Muscle of leg (tissue), 16 donors: ENCODE results near the gene TIFAB. TPM values are rescaled to one million over a fixed set of nuclear protein-coding genes. Genes with fewer than 3 reads are reported as not detected.
A peak's percentile ranks its signal among the peaks of the same experiment; 100 is the strongest.
"Not testable (repeated sequence)": the region's sequence is repeated elsewhere in the genome, so short reads cannot be mapped to it uniquely, and the experiment has no call there.

Experiments used
- DNase-seq: peaks from one replicate; pipeline ENCODE4 v3.0.0; 2013
- H3K27ac ChIP-seq: one replicate; pipeline ENCODE4 v1.5.1; 2013; ENCODE audit warnings: mild to moderate bottlenecking, low read length, control low read depth
- H3K27me3 ChIP-seq: one replicate; pipeline ENCODE4 v1.6.1; 2013; ENCODE audit warnings: low read length; ENCODE audit not compliant: control insufficient read depth, insufficient read depth
- H3K36me3 ChIP-seq: one replicate; pipeline ENCODE4 v1.6.1; 2013; ENCODE audit warnings: low read length; ENCODE audit not compliant: control insufficient read depth, insufficient read depth
- H3K4me1 ChIP-seq: one replicate; pipeline ENCODE4 v1.6.1; 2013; ENCODE audit warnings: low read length; ENCODE audit not compliant: control insufficient read depth, insufficient read depth
- H3K4me3 ChIP-seq: one replicate; pipeline ENCODE4 v1.5.1; 2013; ENCODE audit warnings: low read length, control low read depth
- H3K9me3 ChIP-seq: replicated peaks from 2 replicates; pipeline ENCODE4 v1.6.1; 2013; ENCODE audit warnings: low read depth, low read length; ENCODE audit not compliant: control insufficient read depth
- WGBS: methylation state at CpG from one replicate; pipeline ENCODE4 v1.1.5; 2013; ENCODE audit warnings: missing lambda C conversion rate; ENCODE audit not compliant: insufficient coverage; 5-methylcytosine and 5-hydroxymethylcytosine counted together
- long read RNA-seq, 11 donors: transcript quantifications; one replicate each; lab custom pipeline, GENCODE V29; 2026
- polyA plus RNA-seq, 8 donors: library from polyadenylated mRNA; unstranded; fragments of 120-200 nt; gene quantifications; one replicate each; pipeline versions ENCODE4 v1.2.1 to v1.2.3, GENCODE V29; 2013; ENCODE audit warnings: inconsistent platforms in 1 of 8, low replicate concordance in 1 of 8; ENCODE audit not compliant: insufficient read length in 8 of 8, insufficient read depth in 1 of 8
- total RNA-seq: library from RNA; stranded (reverse); fragments of 120-200 nt; gene quantifications from one replicate; pipeline ENCODE4 v1.2.4, GENCODE V29; 2013

TIFAB gene
- total RNA-seq = 0.13 TPM
- polyA plus RNA-seq = under 1 TPM; 0.05 to 0.33 (median 0.20) TPM
- long read RNA-seq, donor 1 = 0 reads
- long read RNA-seq, donor 2 = 0 reads
- long read RNA-seq, donor 3 = 0 reads
- long read RNA-seq, donor 4 = 0 reads
- long read RNA-seq, donor 5 = 0 reads
- long read RNA-seq, donor 6 = 0 reads
- long read RNA-seq, donor 7 = 0 reads
- long read RNA-seq, donor 8 = 0 reads
- long read RNA-seq, donor 9 = 0 reads
- long read RNA-seq, donor 10 = 0 reads
- long read RNA-seq, donor 11 = 0 reads

DNA sequence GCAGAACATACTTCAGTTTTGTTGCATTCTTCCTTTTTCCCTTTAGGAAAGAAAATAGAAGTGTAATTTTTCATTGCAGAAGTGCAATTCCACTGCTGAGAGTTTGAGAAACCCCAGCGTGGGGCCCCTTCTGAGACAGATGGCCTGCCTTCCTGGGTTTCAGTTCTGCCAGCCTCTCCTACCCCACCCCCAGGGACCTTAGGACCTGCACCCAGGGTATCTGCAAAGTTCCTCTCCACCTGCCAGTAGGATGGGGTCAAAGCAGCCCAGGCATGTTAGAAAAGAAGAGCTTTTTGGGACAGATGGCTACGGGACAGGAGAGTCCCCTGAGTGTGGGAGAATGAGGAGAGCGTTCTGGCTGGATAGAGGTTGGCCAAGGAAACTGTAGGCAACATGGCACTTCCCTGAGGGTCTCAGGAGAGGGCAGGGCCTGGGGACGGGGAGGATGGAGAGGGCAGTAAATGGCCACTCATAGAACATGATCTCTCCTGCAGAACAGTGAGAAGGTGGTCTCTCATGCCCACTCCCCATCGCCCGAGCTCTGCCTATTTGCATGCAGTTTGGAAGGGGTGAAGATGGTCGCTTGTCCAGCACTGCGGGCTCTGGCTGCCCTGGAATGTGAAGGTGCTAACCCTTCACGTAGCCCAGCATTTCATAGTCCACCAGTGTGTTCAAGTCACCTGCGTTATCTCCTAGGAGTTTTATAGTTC lies at the start of gene TIFAB:
Gene TIFAB (minus strand): TSS at position 31 of the 710 bp plus-strand sequence. CDS start 2,412 bp downstream, outside the sequence.
- Histone ChIP-seq H3K9me3 (no peaks in the 10 kb centered on the region), H3K4me1 (peaks cover 6% of the 10 kb centered on the region), H3K36me3 (no peaks in the 10 kb centered on the region), H3K27ac (no peak within 1 kb of the TSS), H3K4me3 (no peak within 1 kb of the TSS), H3K27me3 (peaks cover 35% of the 10 kb centered on the region)
- WGBS = 83% methylated on average over 7 of the region's 10 CpGs
- DNase-seq = no peak

- Histone ChIP-seq H3K27me3 (peaks cover 40% of the 10 kb centered on the region), H3K4me1 (no peaks in the 10 kb centered on the region), H3K9me3 (no peaks in the 10 kb centered on the region), H3K27ac (no peak overlapping the region), H3K36me3 (no peaks in the 10 kb centered on the region), H3K4me3 (no peak overlapping the region)
- no peak for DNase-seq
- 79% methylated on average over 2 of the region's 2 CpGs for WGBS
Observed at GRCh38 chr5:135498637-135498995, 46.5 kb upstream of the TIFAB start.

DNA sequence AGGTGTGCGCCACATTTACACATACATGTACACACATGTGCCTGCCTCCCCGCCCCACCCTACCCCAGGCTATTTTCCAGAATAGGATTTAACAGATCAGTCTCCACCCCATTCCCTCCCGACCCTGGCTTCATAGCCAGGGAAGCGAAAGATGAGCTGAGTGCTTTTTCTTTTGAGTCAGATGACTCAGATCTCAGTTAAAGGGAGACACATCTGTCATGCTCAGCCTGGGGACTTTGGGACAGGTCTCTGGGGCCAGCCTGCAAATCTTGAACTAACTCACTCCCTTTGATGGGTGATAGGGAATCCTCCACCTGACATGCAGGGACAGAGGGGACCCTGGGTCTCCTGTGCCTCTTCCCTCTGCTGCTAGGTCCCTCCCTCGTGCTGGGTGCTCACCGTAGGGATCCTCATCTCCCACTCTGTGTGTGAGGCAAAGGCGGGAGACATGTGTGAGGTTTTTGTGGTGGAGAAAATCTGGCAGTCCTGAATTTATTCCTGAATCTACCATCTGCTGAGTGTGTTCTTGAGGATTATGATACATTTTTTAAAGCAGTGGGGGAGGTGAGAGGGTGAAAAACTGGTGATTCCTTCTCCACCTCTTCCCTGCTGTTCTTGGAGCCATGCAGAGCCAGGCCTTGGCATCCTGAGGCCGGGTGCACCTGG lies 46.0 kb upstream of the TIFAB start:
- Histone ChIP-seq H3K4me3 (no peak overlapping the region), H3K36me3 (no peaks in the 10 kb centered on the region), H3K4me1 (no peaks in the 10 kb centered on the region), H3K27ac (no peak overlapping the region), H3K27me3 (peaks cover 40% of the 10 kb centered on the region), H3K9me3 (no peaks in the 10 kb centered on the region)
- no peak for DNase-seq
- WGBS = 56% methylated on average over 2 of the region's 8 CpGs

- DNase-seq, H3K4me1 ChIP-seq, H3K9me3 ChIP-seq, H3K27ac ChIP-seq, H3K4me3 ChIP-seq, H3K36me3 ChIP-seq: not testable (repeated sequence)
- peaks cover 60% of the 10 kb centered on the region for H3K27me3 ChIP-seq
- WGBS = 56% methylated on average over 3 of the region's 4 CpGs
Observed at GRCh38 chr5:135495531-135495930, 43.4 kb upstream of the TIFAB start.

- Histone ChIP-seq H3K27ac (no peak overlapping the region), H3K36me3 (no peaks in the 10 kb centered on the region), H3K4me1 (peaks cover 15% of the 10 kb centered on the region), H3K4me3 (no peak overlapping the region), H3K27me3 (peaks cover 72% of the 10 kb centered on the region), H3K9me3 (no peaks in the 10 kb centered on the region)
- no peak for DNase-seq
- WGBS = 84% methylated on average over 5 of the region's 5 CpGs
Observed at GRCh38 chr5:135494196-135494595, 42.0 kb upstream of the TIFAB start.

DNA sequence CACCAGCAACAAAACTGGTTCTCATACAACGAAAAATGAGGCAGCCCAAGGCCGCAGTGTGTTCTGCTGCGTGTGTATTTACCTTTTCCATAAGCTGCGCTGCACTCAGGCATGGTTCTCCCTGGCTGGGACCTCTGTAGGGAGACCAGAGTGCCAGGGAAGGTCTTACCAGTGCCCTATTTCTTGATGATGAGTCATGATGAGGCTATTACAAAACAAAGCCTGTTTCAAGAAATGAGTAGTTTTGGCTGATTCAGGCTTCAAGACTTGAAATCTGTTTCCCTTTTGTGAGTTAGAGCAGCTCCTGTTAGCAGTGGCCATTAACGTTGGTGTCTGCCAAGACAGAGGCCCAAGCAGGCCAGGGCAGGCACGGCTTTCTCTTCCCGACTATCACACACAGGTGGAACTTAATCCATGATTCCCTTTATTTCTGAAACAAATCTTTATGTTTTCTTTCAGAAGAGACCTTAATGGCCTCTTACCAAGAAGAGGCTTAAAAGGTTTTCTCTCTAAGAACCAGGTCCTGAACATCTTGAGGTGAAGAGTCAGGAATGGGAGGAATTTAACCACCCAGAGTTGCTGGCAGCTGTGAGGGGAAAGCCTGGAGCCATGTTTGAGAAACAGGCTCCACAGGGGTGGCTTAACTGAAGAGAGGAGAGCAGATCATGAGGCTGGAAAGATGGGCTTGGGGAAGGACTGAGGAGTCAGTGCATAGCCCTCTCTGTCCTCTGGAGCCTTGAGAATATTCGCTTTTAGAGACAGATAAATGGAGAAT lies 41.4 kb upstream of the TIFAB start:
- DNase-seq = peak; percentile 57
- H3K27ac ChIP-seq = no peak overlapping the region
- H3K27me3 ChIP-seq = peaks cover 75% of the 10 kb centered on the region
- H3K9me3 ChIP-seq = no peaks in the 10 kb centered on the region
- no peak overlapping the region for H3K4me3 ChIP-seq
- peaks cover 21% of the 10 kb centered on the region for H3K4me1 ChIP-seq
- H3K36me3 ChIP-seq = no peaks in the 10 kb centered on the region
- WGBS = 71% methylated on average over 7 of the region's 8 CpGs

DNA sequence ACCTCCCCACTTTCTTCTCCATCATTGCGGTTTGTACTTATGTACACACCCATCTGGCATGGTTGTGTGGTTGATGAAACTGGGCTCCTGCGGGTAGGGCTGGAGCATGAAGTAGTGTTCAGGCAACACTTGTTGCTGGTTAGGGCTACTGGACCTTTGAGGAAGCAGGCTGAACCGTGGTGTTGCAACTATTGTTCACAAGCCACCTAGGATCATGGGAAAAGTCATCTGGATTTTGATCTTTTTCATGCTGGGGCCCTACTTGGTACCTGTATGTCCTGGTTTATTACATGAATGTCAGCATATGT lies 40.1 kb upstream of the TIFAB start:
- Histone ChIP-seq H3K4me3 (no peak overlapping the region), H3K4me1 (peaks cover 22% of the 10 kb centered on the region), H3K36me3 (no peaks in the 10 kb centered on the region), H3K27me3 (peaks cover 81% of the 10 kb centered on the region), H3K9me3 (no peaks in the 10 kb centered on the region), H3K27ac (no peak overlapping the region)
- DNase-seq = no peak
- 41% methylated on average over 2 of the region's 3 CpGs for WGBS

DNA sequence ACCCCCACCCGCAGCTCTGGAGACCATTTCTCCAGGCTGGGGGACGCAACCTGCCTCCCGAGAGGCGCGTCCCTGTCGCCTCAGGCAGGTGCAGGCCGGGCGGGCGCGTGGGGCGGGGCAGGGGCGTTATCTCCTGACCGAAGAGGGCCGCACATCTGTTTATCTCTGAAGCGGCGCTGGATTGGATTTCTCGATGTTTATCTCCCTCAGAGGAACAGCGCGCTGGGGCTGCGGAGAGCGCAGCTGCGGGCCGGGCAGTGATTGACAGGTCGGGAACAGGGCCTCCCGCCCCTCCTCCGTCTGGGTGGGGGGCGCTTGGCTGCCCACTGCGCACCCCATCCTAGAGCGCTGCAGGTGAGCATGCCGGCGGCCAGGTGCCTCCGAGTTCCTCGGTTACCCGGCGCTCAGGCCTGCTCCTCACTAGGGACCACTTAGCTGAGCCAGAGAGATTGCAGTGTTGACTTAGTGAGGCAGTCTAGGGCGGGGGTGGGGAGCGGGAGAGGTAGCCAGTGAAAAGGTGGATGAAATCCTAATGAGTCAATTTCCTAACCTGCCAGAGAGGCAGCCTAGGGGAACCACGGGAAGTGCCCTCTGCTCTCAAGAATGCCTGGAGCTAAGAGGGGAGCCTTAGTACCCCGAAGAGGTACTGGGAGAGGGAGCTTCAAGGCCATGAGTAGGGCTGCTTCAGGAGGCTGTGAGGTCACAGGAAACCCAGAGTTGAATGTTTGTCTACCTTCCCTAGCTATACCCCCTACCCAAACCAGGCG lies 39.6 kb upstream of the TIFAB start:
- Histone ChIP-seq H3K4me1 (peaks cover 22% of the 10 kb centered on the region), H3K9me3 (no peaks in the 10 kb centered on the region), H3K4me3 (no peak overlapping the region), H3K27ac (no peak overlapping the region), H3K27me3 (peaks cover 81% of the 10 kb centered on the region), H3K36me3 (no peaks in the 10 kb centered on the region)
- 13% methylated on average over 38 of the region's 40 CpGs for WGBS
- no peak for DNase-seq

DNA sequence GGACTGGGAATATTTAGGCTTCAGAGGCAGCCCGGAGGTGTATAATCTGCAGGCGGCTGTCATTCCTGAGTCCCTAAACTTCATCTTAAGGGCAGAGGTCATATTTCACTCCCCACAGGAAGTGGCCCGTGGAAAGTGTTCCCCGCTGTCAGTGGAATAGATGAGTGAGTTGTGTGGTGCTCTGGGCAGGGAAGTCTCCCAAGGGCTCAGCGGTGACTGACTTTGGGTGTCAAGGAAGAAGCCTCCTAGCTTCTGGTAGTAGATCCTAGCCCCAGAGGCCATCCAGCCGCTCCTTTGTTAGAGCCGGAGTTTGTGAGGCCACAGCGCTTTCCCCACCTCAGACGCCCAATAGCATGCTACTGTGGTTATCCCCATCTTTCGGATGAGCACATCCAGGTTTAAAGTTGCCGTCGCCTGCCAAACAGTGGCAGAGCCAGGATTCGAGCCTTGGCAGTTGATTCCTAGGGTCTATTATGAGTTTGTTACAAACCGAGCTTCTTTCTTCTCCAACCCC lies 38.9 kb upstream of the TIFAB start:
- no peak overlapping the region for H3K27ac ChIP-seq
- WGBS = 23% methylated on average over 6 of the region's 14 CpGs
- H3K27me3 ChIP-seq = peaks cover 85% of the 10 kb centered on the region
- no peaks in the 10 kb centered on the region for H3K36me3 ChIP-seq
- DNase-seq = no peak
- no peak overlapping the region for H3K4me3 ChIP-seq
- no peaks in the 10 kb centered on the region for H3K9me3 ChIP-seq
- peaks cover 22% of the 10 kb centered on the region for H3K4me1 ChIP-seq
